Breast epithelium (tissue), 4 donors: ENCODE data around the gene SLC39A3. TPM values are rescaled to one million over a fixed set of nuclear protein-coding genes. Genes with fewer than 3 reads are reported as not detected.
"Not testable (repeated sequence)": the region's sequence is repeated elsewhere in the genome, so short reads cannot be mapped to it uniquely, and the experiment has no call there.

Experiments
- DNase-seq, 2 donors: peaks; one replicate each; pipeline ENCODE4 v3.0.0-alpha.2; 2019; ENCODE audit warnings: low spot score in 2 of 2
- H3K27ac ChIP-seq, 2 donors: fragments of 200-600 bp; sonication (generic) in 1 of 2; one replicate each; pipeline ENCODE4 v1.5.1; 2016 to 2019; ENCODE audit warnings: mild to moderate bottlenecking in 1 of 2
- H3K27me3 ChIP-seq, 2 donors: fragments of 200-600 bp; sonication (generic) in 1 of 2; one replicate each; pipeline versions ENCODE4 v1.5.1 to v1.6.0; 2017 to 2019; ENCODE audit warnings: control low read depth in 1 of 2, mild to moderate bottlenecking in 1 of 2
- H3K36me3 ChIP-seq: fragments of 200-600 bp; one replicate; pipeline ENCODE4 v1.5.1; 2019
- H3K4me1 ChIP-seq, 2 donors: fragments of 200-600 bp; sonication (generic); one replicate each; pipeline ENCODE4 v1.5.1; 2016 to 2019; ENCODE audit warnings: control low read depth in 1 of 2
- H3K4me3 ChIP-seq, 3 donors: fragments of 200-600 bp; sonication (generic); 1 replicate in 2 of 3; 2 replicates in 1 of 3; pipeline ENCODE4 v1.5.1; 2016 to 2019; ENCODE audit warnings: mild to moderate bottlenecking in 3 of 3, moderate library complexity in 2 of 3
- H3K9me3 ChIP-seq, 2 donors: fragments of 200-600 bp; sonication (generic) in 1 of 2; one replicate each; pipeline ENCODE4 v1.5.1; 2016 to 2019; ENCODE audit warnings: control low read depth in 1 of 2
- POLR2A ChIP-seq: fragments of 450-650 bp; IDR thresholded peaks from one replicate; pipeline ENCODE4 v1.6.1; 2016; ENCODE audit warnings: antibody characterized with exemption, mild to moderate bottlenecking, moderate library complexity
- POLR2AphosphoS5 ChIP-seq, 3 donors: sonication (generic); formaldehyde crosslinking; IDR thresholded peaks; one replicate each; pipeline ENCODE4 v1.6.1; 2017; ENCODE audit warnings: antibody characterized with exemption in 3 of 3
- intact Hi-C: fragments of 100-400 bp; cut with DNase I; formaldehyde crosslinking; loops from one replicate; pipeline ENCODE4 v1.15.1; 2023; ENCODE audit warnings: low total_unique reads
- total RNA-seq, 3 donors: library from RNA; depleted of rRNA; stranded (reverse); fragments of >200 nt; gene quantifications; one replicate each; pipeline ENCODE4 v1.1.0, GENCODE V29; 2016
- TF ChIP-seq, protein P1 (sequence below), 3 donors: fragments of 450-650 bp; IDR thresholded peaks; one replicate each; pipeline ENCODE4 v1.5.1; 2016 to 2017; ENCODE audit warnings: antibody characterized with exemption in 3 of 3, mild to moderate bottlenecking in 3 of 3, moderate library complexity in 3 of 3

The SLC39A3 gene
- total RNA-seq, 3 donors from 2014 or later = 23.8 to 36.1 (median 27.2) TPM

DNA sequence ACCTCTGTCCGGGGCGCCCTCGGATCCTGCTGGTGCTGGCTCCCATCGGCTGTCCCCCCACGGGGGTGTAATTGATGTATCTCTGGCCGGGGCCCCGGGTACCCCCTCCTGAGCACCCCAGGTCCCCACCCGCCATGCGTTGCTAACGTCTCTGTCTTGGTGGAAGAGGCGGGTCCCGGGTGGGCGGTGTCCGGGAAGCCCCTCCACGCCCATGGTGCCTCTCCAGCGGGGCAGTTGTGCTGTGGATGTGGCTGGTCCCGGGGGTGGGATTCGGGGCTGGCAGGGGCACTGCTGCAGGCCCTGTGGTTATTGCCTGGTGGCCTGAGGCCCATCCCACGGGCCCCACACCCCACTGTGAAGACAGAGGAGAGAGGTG, 23.6 kb downstream of the SLC39A3 start:
- Histone ChIP-seq H3K4me3 (no peak overlapping the region), H3K36me3 (no peaks in the 10 kb centered on the region), H3K27ac (no peak overlapping the region), H3K27me3 (peaks cover 0 to 4% of the 10 kb centered on the region in 2 donors), H3K4me1 (no peaks in the 10 kb centered on the region), H3K9me3 (peaks cover 5 to 9% of the 10 kb centered on the region in 2 donors)
- intact Hi-C loops = no loop called here
- TF ChIP-seq POLR2AphosphoS5 (IDR thresholded peaks at IDR 0.05) = no peak
- TF ChIP-seq, protein P1, sequence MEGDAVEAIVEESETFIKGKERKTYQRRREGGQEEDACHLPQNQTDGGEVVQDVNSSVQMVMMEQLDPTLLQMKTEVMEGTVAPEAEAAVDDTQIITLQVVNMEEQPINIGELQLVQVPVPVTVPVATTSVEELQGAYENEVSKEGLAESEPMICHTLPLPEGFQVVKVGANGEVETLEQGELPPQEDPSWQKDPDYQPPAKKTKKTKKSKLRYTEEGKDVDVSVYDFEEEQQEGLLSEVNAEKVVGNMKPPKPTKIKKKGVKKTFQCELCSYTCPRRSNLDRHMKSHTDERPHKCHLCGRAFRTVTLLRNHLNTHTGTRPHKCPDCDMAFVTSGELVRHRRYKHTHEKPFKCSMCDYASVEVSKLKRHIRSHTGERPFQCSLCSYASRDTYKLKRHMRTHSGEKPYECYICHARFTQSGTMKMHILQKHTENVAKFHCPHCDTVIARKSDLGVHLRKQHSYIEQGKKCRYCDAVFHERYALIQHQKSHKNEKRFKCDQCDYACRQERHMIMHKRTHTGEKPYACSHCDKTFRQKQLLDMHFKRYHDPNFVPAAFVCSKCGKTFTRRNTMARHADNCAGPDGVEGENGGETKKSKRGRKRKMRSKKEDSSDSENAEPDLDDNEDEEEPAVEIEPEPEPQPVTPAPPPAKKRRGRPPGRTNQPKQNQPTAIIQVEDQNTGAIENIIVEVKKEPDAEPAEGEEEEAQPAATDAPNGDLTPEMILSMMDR (IDR thresholded peaks at IDR 0.05) = no peak
- no peak for TF ChIP-seq POLR2A
- no peak for DNase-seq

GRCh38 chr19:2715470-2716274, 24.1 kb downstream of the SLC39A3 start:
- Histone ChIP-seq H3K9me3 (peaks cover 5 to 9% of the 10 kb centered on the region in 2 donors), H3K36me3 (no peaks in the 10 kb centered on the region), H3K4me3 (no peak overlapping the region), H3K27me3 (peaks cover 0 to 4% of the 10 kb centered on the region in 2 donors), H3K27ac (no peak overlapping the region), H3K4me1 (no peaks in the 10 kb centered on the region)
- no peak for DNase-seq
- intact Hi-C loops = no loop called here
- TF ChIP-seq, protein P1 (IDR thresholded peaks at IDR 0.05) = no peak
- TF ChIP-seq POLR2A = no peak
- no peak for TF ChIP-seq POLR2AphosphoS5 (IDR thresholded peaks at IDR 0.05)

DNA sequence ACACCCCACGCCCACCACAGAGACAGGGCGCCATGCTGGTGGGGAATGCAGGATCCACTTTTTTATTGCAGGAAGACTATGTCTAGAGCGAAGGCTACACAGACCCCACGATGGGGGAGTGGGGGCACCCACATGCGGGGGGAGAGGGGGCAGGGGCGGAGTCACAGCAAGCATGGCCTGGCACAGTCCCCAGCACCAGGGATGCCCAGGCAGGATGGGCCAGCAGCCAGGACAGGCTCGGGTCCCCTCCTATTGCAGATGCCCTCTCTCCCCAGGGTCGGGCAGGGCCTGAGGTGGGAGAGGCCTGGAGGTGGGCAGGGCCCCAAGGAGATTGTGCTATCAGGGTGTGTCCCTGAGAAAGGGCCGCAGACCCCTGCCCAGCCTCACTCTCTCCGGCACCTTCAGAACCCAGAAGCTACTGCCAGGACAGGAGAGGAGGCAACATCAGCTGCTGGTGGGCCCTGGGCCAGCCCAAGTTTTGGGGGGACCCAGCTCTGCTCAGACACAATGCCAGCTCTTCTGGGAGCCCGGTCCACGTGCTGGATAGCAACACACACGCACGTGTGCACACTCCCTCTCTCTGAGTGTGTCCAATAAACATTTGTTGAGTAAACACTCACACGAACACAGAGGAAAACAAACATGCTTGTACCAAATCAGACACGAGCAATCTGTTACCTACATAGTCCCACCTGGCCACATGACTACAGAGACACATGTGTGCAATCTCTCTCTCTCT, 25.1 kb downstream of the SLC39A3 start:
- intact Hi-C loops = no loop called here
- no peak for DNase-seq
- no peaks in the 10 kb centered on the region for H3K27me3 ChIP-seq
- no peak overlapping the region for H3K27ac ChIP-seq
- peaks cover 5 to 9% of the 10 kb centered on the region in 2 donors for H3K9me3 ChIP-seq
- H3K4me3 ChIP-seq = no peak overlapping the region
- no peaks in the 10 kb centered on the region for H3K4me1 ChIP-seq
- TF ChIP-seq, protein P1 (IDR thresholded peaks at IDR 0.05) = no peak
- no peak for TF ChIP-seq POLR2A
- no peak for TF ChIP-seq POLR2AphosphoS5 (IDR thresholded peaks at IDR 0.05)
- no peaks in the 10 kb centered on the region for H3K36me3 ChIP-seq

DNA sequence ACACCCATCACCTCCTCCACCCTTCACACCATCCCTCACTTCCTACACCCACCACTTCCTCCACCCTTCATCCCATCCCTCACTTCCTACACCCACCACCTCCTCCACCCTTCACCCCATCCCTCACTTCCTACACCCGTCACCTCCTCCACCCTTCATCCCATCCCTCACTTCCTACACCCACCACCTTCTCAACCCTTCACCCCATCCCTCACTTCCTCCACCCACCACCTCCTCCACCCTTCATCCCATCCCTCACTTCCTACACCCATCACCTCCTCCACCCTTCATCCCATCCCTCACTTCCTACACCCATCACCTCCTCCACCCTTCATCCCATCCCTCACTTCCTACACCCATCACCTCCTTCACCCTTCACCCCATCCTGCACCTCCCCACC, 25.7 kb downstream of the SLC39A3 start:
- H3K4me1 ChIP-seq, DNase-seq, H3K4me3 ChIP-seq, H3K36me3 ChIP-seq, H3K9me3 ChIP-seq, intact Hi-C loops, H3K27ac ChIP-seq, H3K27me3 ChIP-seq: not testable (repeated sequence)

DNA sequence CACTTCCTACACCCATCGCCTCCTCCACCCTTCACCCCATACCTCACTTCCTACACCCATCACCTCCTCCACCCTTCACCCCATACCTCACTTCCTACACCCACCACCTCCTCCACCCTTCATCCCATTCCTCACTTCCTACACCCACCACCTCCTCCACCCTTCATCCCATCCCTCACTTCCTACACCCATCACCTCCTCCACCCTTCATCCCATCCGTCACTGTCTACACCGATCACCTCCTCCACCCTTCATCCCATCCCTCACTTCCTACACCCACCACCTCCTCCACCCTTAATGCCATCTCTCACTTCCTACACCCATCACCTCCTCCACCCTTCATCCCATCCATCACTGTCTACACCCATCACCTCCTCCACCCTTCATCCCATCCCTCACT, 26.6 kb downstream of the SLC39A3 start:
- H3K36me3 ChIP-seq, H3K27ac ChIP-seq, H3K9me3 ChIP-seq, H3K27me3 ChIP-seq, H3K4me3 ChIP-seq, DNase-seq, H3K4me1 ChIP-seq, intact Hi-C loops: not testable (repeated sequence)

GRCh38 chr19:2711875-2712205, 28.0 kb downstream of the SLC39A3 start:
- DNase-seq = no peak
- Histone ChIP-seq H3K4me3 (no peak overlapping the region), H3K27ac (no peak overlapping the region), H3K9me3 (peaks cover 5 to 9% of the 10 kb centered on the region in 2 donors), H3K36me3 (no peaks in the 10 kb centered on the region), H3K27me3 (no peaks in the 10 kb centered on the region), H3K4me1 (no peaks in the 10 kb centered on the region)
- intact Hi-C loops = no loop called here
- no peak for TF ChIP-seq POLR2A
- TF ChIP-seq, protein P1 (IDR thresholded peaks at IDR 0.05) = no peak
- TF ChIP-seq POLR2AphosphoS5 (IDR thresholded peaks at IDR 0.05) = no peak
